PC-9 (cell line): ENCODE results near the gene ACADS. TPM values are rescaled to one million over a fixed set of nuclear protein-coding genes. Genes with fewer than 3 reads are reported as not detected.
A peak's percentile ranks its signal among the peaks of the same experiment; 100 is the strongest.

Experiments
- BruUV-seq: library from RNA; stranded (reverse); fragments of 400-500 nt; replicated peaks from 2 replicates; lab custom pipeline; 2021; lab: Mats Ljungman, UMichigan
- CTCF ChIA-PET: fragments of 300-600 bp; sonication (Branson Sonifier 250); formaldehyde crosslinking; loops from one replicate; lab custom pipeline; 2022; ENCODE audit warnings: antibody characterized with exemption; lab: Charles Lee
- POLR2A ChIA-PET: fragments of 300-600 bp; sonication (Branson Sonifier 250); formaldehyde crosslinking; loops from one replicate; lab custom pipeline; 2022; ENCODE audit warnings: antibody characterized with exemption; ENCODE audit not compliant: unreplicated experiment; lab: Charles Lee
- DNase-seq, 2 experiments: peaks; one replicate each; pipeline versions ENCODE4 v3.0.0 to v3.0.0-alpha.2; 2015 to 2022; ENCODE audit warnings: mixed read lengths in 1 of 2
- H2AFZ ChIP-seq: fragments of 200-600 bp; sonication (generic); 2 replicates; pipeline ENCODE4 v1.8.1; 2017; ENCODE audit warnings: antibody characterized with exemption
- H3F3A ChIP-seq: fragments of 200-600 bp; sonication (generic); 2 replicates; pipeline ENCODE4 v1.8.1; 2017; ENCODE audit warnings: antibody characterized with exemption, mild to moderate bottlenecking, low read depth; ENCODE audit not compliant: insufficient read depth
- H3K27ac ChIP-seq: fragments of 200-600 bp; sonication (generic); 2 replicates; pipeline ENCODE4 v1.6.1; 2016; ENCODE audit warnings: mixed run types
- H3K27me3 ChIP-seq: fragments of 200-600 bp; sonication (generic); 2 replicates; pipeline ENCODE4 v1.6.1; 2016; ENCODE audit warnings: low read depth, mixed run types; ENCODE audit not compliant: insufficient read depth
- H3K36me3 ChIP-seq: fragments of 200-600 bp; sonication (generic); 2 replicates; pipeline ENCODE4 v1.6.1; 2016; ENCODE audit warnings: low read depth, mixed run types
- H3K4me1 ChIP-seq: fragments of 200-600 bp; sonication (generic); replicated peaks from 2 replicates; pipeline ENCODE4 v1.6.1; 2016; ENCODE audit warnings: mixed run types; ENCODE audit not compliant: insufficient read depth
- H3K4me2 ChIP-seq: fragments of 200-600 bp; sonication (generic); 2 replicates; pipeline ENCODE4 v1.6.1; 2017; ENCODE audit warnings: mixed run types
- H3K4me3 ChIP-seq: fragments of 200-600 bp; sonication (generic); 2 replicates; pipeline ENCODE4 v1.6.1; 2016; ENCODE audit warnings: mixed run types
- H3K79me2 ChIP-seq: fragments of 200-600 bp; sonication (generic); 2 replicates; pipeline ENCODE4 v1.6.1; 2017; ENCODE audit warnings: low read depth, mixed run types
- H3K9me2 ChIP-seq: fragments of 200-600 bp; sonication (generic); 2 replicates; pipeline ENCODE4 v1.8.1; 2017; ENCODE audit warnings: mild to moderate bottlenecking; ENCODE audit not compliant: insufficient read depth
- H3K9me3 ChIP-seq: fragments of 200-600 bp; sonication (generic); 2 replicates; pipeline ENCODE4 v1.8.1; 2016; ENCODE audit warnings: low read depth; ENCODE audit not compliant: insufficient read depth
- H4K20me1 ChIP-seq: fragments of 200-600 bp; sonication (generic); 2 replicates; pipeline ENCODE4 v1.8.1; 2017; ENCODE audit not compliant: insufficient read depth
- CTCF ChIP-seq: fragments of 200-600 bp; sonication (generic); conservative IDR thresholded peaks from 2 replicates; pipeline ENCODE4 v1.6.1; 2017; ENCODE audit warnings: mixed run types, antibody characterized with exemption, mild to moderate bottlenecking, moderate library complexity
- EZH2 ChIP-seq: fragments of 200-600 bp; sonication (generic); IDR thresholded peaks from 2 replicates; pipeline ENCODE4 v1.8.0; 2017; ENCODE audit warnings: antibody characterized with exemption, low read depth
- intact Hi-C: fragments of 100-400 bp; cut with micrococcal nuclease; formaldehyde crosslinking; loops from one replicate; pipeline ENCODE4 v1.10.0; 2022; ENCODE audit not compliant: unreplicated experiment
- total RNA-seq: library from RNA; stranded (reverse); gene quantifications from 2 replicates; pipeline ENCODE4 v1.2.3, GENCODE V29; 2021

ACADS gene
- total RNA-seq, 1 experiment from 2014 or later, result 8.2 TPM

- POLR2A ChIA-PET, result interaction anchor here (0.6 kb wide), 2 partner anchors 666 to 1390 kb away, joined by 5 to 8 read pairs; no protein-coding TSS in a partner anchor
- no peaks in the 10 kb centered on the region for H3K9me3 ChIP-seq
- peaks cover 54% of the 10 kb centered on the region for H3K79me2 ChIP-seq
- H3K27ac ChIP-seq, result no peak overlapping the region; the same call in 1 of the 2 replicates
- H3K36me3 ChIP-seq, result no peaks in the 10 kb centered on the region
- no peaks in the 10 kb centered on the region for H3K27me3 ChIP-seq
- DNase-seq, result peak in 1 of 2 experiments; percentile 9
- H2AFZ ChIP-seq, result peak overlapping the region; percentile 71
- peaks cover 6% of the 10 kb centered on the region; the same call in 1 of the 2 replicates for H3F3A ChIP-seq
- H3K9me2 ChIP-seq, result no peaks in the 10 kb centered on the region
- CTCF ChIA-PET, result no interaction called here
- no peak for TF ChIP-seq CTCF
- TF ChIP-seq EZH2, result no peak
- TSS peak; percentile 34 for BruUV-seq
- intact Hi-C loops, result loop anchor here (2.0 kb wide), 1 partner anchor 105 kb away; no protein-coding TSS in a partner anchor
- peaks cover 36% of the 10 kb centered on the region for H4K20me1 ChIP-seq
- H3K4me3 ChIP-seq, result peak overlapping the region; percentile 82
- H3K4me1 ChIP-seq, result peaks cover 29% of the 10 kb centered on the region
- H3K4me2 ChIP-seq, result peak overlapping the region; percentile 93
Measured at GRCh38 chr12:120687578-120688289, 37.9 kb upstream of the ACADS start.

- ChIA-PET POLR2A (no interaction called here), CTCF (no interaction called here)
- H3K79me2 ChIP-seq, result peaks cover 59% of the 10 kb centered on the region
- H3K4me1 ChIP-seq, result peaks cover 29% of the 10 kb centered on the region
- BruUV-seq, result no TSS peak
- no peak overlapping the region for H2AFZ ChIP-seq
- DNase-seq, result no peak
- no peak overlapping the region for H3K27ac ChIP-seq
- H3K27me3 ChIP-seq, result no peaks in the 10 kb centered on the region
- no peaks in the 10 kb centered on the region for H3K9me3 ChIP-seq
- peak overlapping the region; percentile 93 for H3K4me2 ChIP-seq
- TF ChIP-seq CTCF, result no peak
- intact Hi-C loops, result no loop called here
- peaks cover 6% of the 10 kb centered on the region; the same call in 1 of the 2 replicates for H3F3A ChIP-seq
- H4K20me1 ChIP-seq, result peaks cover 41% of the 10 kb centered on the region
- H3K4me3 ChIP-seq, result peak overlapping the region; percentile 82
- no peaks in the 10 kb centered on the region for H3K9me2 ChIP-seq
- no peaks in the 10 kb centered on the region for H3K36me3 ChIP-seq
Measured at GRCh38 chr12:120688527-120689071, 37.0 kb upstream of the ACADS start.

GRCh38 chr12:120689397-120690082 lies 36.1 kb upstream of the ACADS start:
- CTCF ChIA-PET, result interaction anchor here (0.6 kb wide), 1 partner anchor 16 kb away, joined by 3 read pairs; no protein-coding TSS in a partner anchor
- POLR2A ChIA-PET, result interaction anchor here (0.6 kb wide), 1 partner anchor 14 kb away, joined by 3 read pairs; no protein-coding TSS in a partner anchor
- no peaks in the 10 kb centered on the region for H3K9me3 ChIP-seq
- H2AFZ ChIP-seq, result no peak overlapping the region
- no peaks in the 10 kb centered on the region for H3K27me3 ChIP-seq
- H3K79me2 ChIP-seq, result peaks cover 59% of the 10 kb centered on the region
- no peak overlapping the region for H3K27ac ChIP-seq
- TF ChIP-seq CTCF, result no peak
- no peak for TF ChIP-seq EZH2
- H3K9me2 ChIP-seq, result no peaks in the 10 kb centered on the region
- peak overlapping the region; percentile 93 for H3K4me2 ChIP-seq
- DNase-seq, result no peak
- H3K4me1 ChIP-seq, result peaks cover 29% of the 10 kb centered on the region
- peak overlapping the region; percentile 82; the same call in 1 of the 2 replicates for H3K4me3 ChIP-seq
- peaks cover 41% of the 10 kb centered on the region for H4K20me1 ChIP-seq
- intact Hi-C loops, result no loop called here
- peaks cover 1% of the 10 kb centered on the region; the same call in 1 of the 2 replicates for H3F3A ChIP-seq
- BruUV-seq, result no TSS peak
- peaks cover 2% of the 10 kb centered on the region; the same call in 1 of the 2 replicates for H3K36me3 ChIP-seq
